AG04449 (cell line): ENCODE measurements around the gene SH2D6.

Experiments
- CTCF ChIA-PET: fragments of 350-600 bp; formaldehyde crosslinking; extraction: SDS; loops from one replicate; lab custom pipeline; 2021; ENCODE audit warnings: antibody characterized with exemption; lab: Yijun Ruan, JAX
- POLR2A ChIA-PET: fragments of 400-600, 350-600 bp; formaldehyde crosslinking; extraction: SDS; loops from one replicate; lab custom pipeline; 2020; ENCODE audit warnings: antibody characterized with exemption, inconsistent platforms; lab: Yijun Ruan, JAX
- DNase-seq: peaks from one replicate; pipeline ENCODE4 v3.0.0-alpha.2; 2010; ENCODE audit warnings: low read depth, low spot score
- H3K4me3 ChIP-seq: 2 replicates; pipeline ENCODE4 v1.5.1; 2011; ENCODE audit warnings: low read depth, mild to moderate bottlenecking, control low read depth, low read length
- CTCF ChIP-seq: IDR thresholded peaks from one replicate; pipeline ENCODE4 v1.5.1; 2011; ENCODE audit warnings: mild to moderate bottlenecking, moderate library complexity, low read length, control low read depth, inconsistent platforms; ENCODE audit not compliant: insufficient read depth; ENCODE audit errors: missing control alignments

Gene SH2D6

GRCh38 chr2:85470850-85471800, 52.6 kb downstream of the SH2D6 start:
- ChIA-PET CTCF (interaction anchor here (1.5 kb wide), 1 partner anchor 25 kb away, joined by 3 read pairs; no protein-coding TSS in a partner anchor), POLR2A (interaction anchor here (0.6 to 1.0 kb wide), 2 partner anchors 68 to 69 kb away, joined by 3 read pairs; partner anchors contain the start of gene MAT2A)
- DNase-seq = no peak
- no peak for TF ChIP-seq CTCF
- no peak overlapping the region for H3K4me3 ChIP-seq

GRCh38 chr2:85472261-85472660, 53.7 kb downstream of the SH2D6 start:
- DNase-seq = no peak
- no peak for TF ChIP-seq CTCF
- ChIA-PET CTCF (interaction anchor here (0.8 to 1.4 kb wide), 2 partner anchors 8 to 66 kb away, joined by 3 read pairs; partner anchors contain the start of gene MAT2A), POLR2A (no interaction called here)
- no peak overlapping the region for H3K4me3 ChIP-seq

GRCh38 chr2:85475799-85476490, 57.4 kb downstream of the SH2D6 start:
- no peak overlapping the region for H3K4me3 ChIP-seq
- no peak for TF ChIP-seq CTCF
- DNase-seq = no peak
- ChIA-PET CTCF (interaction anchor here (1.5 kb wide), 1 partner anchor 63 kb away, joined by 4 read pairs; the partner anchor contains the start of gene MAT2A), POLR2A (no interaction called here)

GRCh38 chr2:85476624-85477023, 58.1 kb downstream of the SH2D6 start:
- DNase-seq = no peak
- ChIA-PET CTCF (interaction anchor here (0.7 kb wide), 1 partner anchor 76 kb away, joined by 3 read pairs; no protein-coding TSS in a partner anchor), POLR2A (interaction anchor here (0.7 kb wide), 1 partner anchor 62 kb away, joined by 4 read pairs; the partner anchor contains the start of gene MAT2A)
- no peak overlapping the region for H3K4me3 ChIP-seq
- no peak for TF ChIP-seq CTCF

GRCh38 chr2:85477884-85478283, 59.4 kb downstream of the SH2D6 start:
- DNase-seq = no peak
- no peak for TF ChIP-seq CTCF
- CTCF ChIA-PET = no interaction called here

More at GRCh38 chr2:85477884-85478283, 59.4 kb downstream of the SH2D6 start:
- H3K4me3 ChIP-seq = no peak overlapping the region
- POLR2A ChIA-PET = no interaction called here
